ENCODE results near the gene FOSL1. TPM values are rescaled to one million over a fixed set of nuclear protein-coding genes. Genes with fewer than 3 reads are reported as not detected.

The FOSL1 gene
- total RNA-seq: 1 to 10 TPM in 2 of 5 donors, under 1 TPM in 3; 0.49 to 1.6 (median 0.65) TPM
- total RNA-seq (2013): 0.22 TPM
- 0 to 67.5 (median 6.7) reads per million in 29 experiments for total RNA-seq

GRCh38 chr11:65900125-65900898, at the start of gene FOSL1:
Gene FOSL1, minus strand, starts transcription at chr11:65900388. Its CDS starts 49 bp downstream, at chr11:65900339.
- no peaks in the 10 kb centered on the region for H3K36me3 ChIP-seq (ENCODE audit: control insufficient read depth in 2 of 2, extremely low read depth in 1 of 2, insufficient read depth in 1 of 2, low read length in 1 of 2)
- peak within 1 kb of the TSS; percentile 47 for H3K27ac ChIP-seq (ENCODE audit: low read length)
- peaks cover 0 to 34% of the 10 kb centered on the region in 2 experiments for H3K27me3 ChIP-seq (replicated peaks in 1 of 2; ENCODE audit: control insufficient read depth in 2 of 2, extremely low read depth in 1 of 2, insufficient read depth in 2 of 2, low read length in 1 of 2)
- peak; percentile 91 to 97 (median 94) for ATAC-seq (replicated peaks in 1 of 4)
- peak; percentile 64 to 96 (median 89) for DNase-seq
- Mint-ChIP-seq H3K27ac (peak within 1 kb of the TSS in 1 of 2 donors; percentile 76), H3K36me3 (no peaks in the 10 kb centered on the region), H3K27me3 (peaks cover 0 to 3% of the 10 kb centered on the region in 2 donors), H3K4me3 (peak within 1 kb of the TSS; percentile 61 to 74 (median 64)), H3K4me1 (peaks cover 5 to 19% (median 6%) of the 10 kb centered on the region in 3 donors), H3K9me3 (no peaks in the 10 kb centered on the region)
- POLR2A ChIA-PET: interaction anchor here (0.5 to 1.8 kb wide), 6 partner anchors 8 to 395 kb away, joined by 3 to 13 read pairs (median 5); partner anchors contain the start of gene CCDC85B (in 1 of the 2)
- H3K4me3 ChIP-seq (ENCODE audit: control insufficient read depth in 1 of 2, extremely low read depth in 1 of 2, low read length in 1 of 2): peak within 1 kb of the TSS; percentile 39 to 65
- H3K9me3 ChIP-seq: no peaks in the 10 kb centered on the region
- WGBS (ENCODE audit: insufficient coverage): under 1% methylated on average over 72 of the region's 80 CpGs
- CTCF ChIA-PET: interaction anchor here (0.6 to 2.6 kb wide), 4 partner anchors 9 to 480 kb away, joined by 4 to 22 read pairs (median 13); partner anchors contain the start of genes CCDC85B (in 1 of the 2) and FIBP (in 1 of the 2)
- H3K4me1 ChIP-seq (ENCODE audit: control insufficient read depth in 1 of 2, extremely low read depth in 1 of 2, insufficient read depth in 2 of 2, low read length in 2 of 2): peaks cover 7 to 33% of the 10 kb centered on the region in 2 experiments

- ATAC-seq (replicated peaks in 1 of 4) (no peak), DNase-seq (no peak)
- Mint-ChIP-seq H3K27ac (no peak overlapping the region), H3K36me3 (no peaks in the 10 kb centered on the region), H3K4me3 (no peak overlapping the region), H3K9me3 (no peaks in the 10 kb centered on the region), H3K27me3 (no peaks in the 10 kb centered on the region), H3K4me1 (no peaks in the 10 kb centered on the region)
- WGBS (ENCODE audit: insufficient coverage): 90% methylated on average over 7 of the region's 12 CpGs
- POLR2A ChIA-PET: no interaction called here
- no peaks in the 10 kb centered on the region for H3K9me3 ChIP-seq
- H3K4me1 ChIP-seq (ENCODE audit: control insufficient read depth in 1 of 2, extremely low read depth in 1 of 2, insufficient read depth in 2 of 2, low read length in 2 of 2): no peaks in the 10 kb centered on the region
- CTCF ChIA-PET: no interaction called here
- no peaks in the 10 kb centered on the region for H3K36me3 ChIP-seq (ENCODE audit: control insufficient read depth in 2 of 2, extremely low read depth in 1 of 2, insufficient read depth in 1 of 2, low read length in 1 of 2)
- H3K27me3 ChIP-seq (replicated peaks in 1 of 2; ENCODE audit: control insufficient read depth in 2 of 2, extremely low read depth in 1 of 2, insufficient read depth in 2 of 2, low read length in 1 of 2): peaks cover 0 to 3% of the 10 kb centered on the region in 2 experiments
- H3K27ac ChIP-seq (ENCODE audit: low read length): no peak overlapping the region
- no peak overlapping the region for H3K4me3 ChIP-seq (ENCODE audit: control insufficient read depth in 1 of 2, extremely low read depth in 1 of 2, low read length in 1 of 2)
Observed at GRCh38 chr11:65947603-65948125, 47.5 kb upstream of the FOSL1 start.

- H3K9me3 ChIP-seq: no peaks in the 10 kb centered on the region
- Mint-ChIP-seq H3K27ac (no peak overlapping the region), H3K9me3 (no peaks in the 10 kb centered on the region), H3K4me1 (no peaks in the 10 kb centered on the region), H3K36me3 (no peaks in the 10 kb centered on the region), H3K27me3 (no peaks in the 10 kb centered on the region), H3K4me3 (no peak overlapping the region)
- POLR2A ChIA-PET: no interaction called here
- ATAC-seq (replicated peaks in 1 of 4): no peak
- WGBS (ENCODE audit: insufficient coverage): 92% methylated on average over 12 of the region's 13 CpGs
- no peaks in the 10 kb centered on the region for H3K4me1 ChIP-seq (ENCODE audit: control insufficient read depth in 1 of 2, extremely low read depth in 1 of 2, insufficient read depth in 2 of 2, low read length in 2 of 2)
- DNase-seq: no peak
- H3K27ac ChIP-seq (ENCODE audit: low read length): no peak overlapping the region
- H3K27me3 ChIP-seq (replicated peaks in 1 of 2; ENCODE audit: control insufficient read depth in 2 of 2, extremely low read depth in 1 of 2, insufficient read depth in 2 of 2, low read length in 1 of 2): peaks cover 0 to 3% of the 10 kb centered on the region in 2 experiments
- no peak overlapping the region for H3K4me3 ChIP-seq (ENCODE audit: control insufficient read depth in 1 of 2, extremely low read depth in 1 of 2, low read length in 1 of 2)
- H3K36me3 ChIP-seq (ENCODE audit: control insufficient read depth in 2 of 2, extremely low read depth in 1 of 2, insufficient read depth in 1 of 2, low read length in 1 of 2): no peaks in the 10 kb centered on the region
- CTCF ChIA-PET: no interaction called here
Observed at GRCh38 chr11:65947133-65947532, 46.9 kb upstream of the FOSL1 start.

- ChIA-PET CTCF (no interaction called here), POLR2A (no interaction called here)
- no peaks in the 10 kb centered on the region for H3K36me3 ChIP-seq (ENCODE audit: control insufficient read depth in 2 of 2, extremely low read depth in 1 of 2, insufficient read depth in 1 of 2, low read length in 1 of 2)
- H3K4me3 Mint-ChIP-seq: no peak overlapping the region
- peaks cover 0 to 3% of the 10 kb centered on the region in 2 experiments for H3K27me3 ChIP-seq (replicated peaks in 1 of 2; ENCODE audit: control insufficient read depth in 2 of 2, extremely low read depth in 1 of 2, insufficient read depth in 2 of 2, low read length in 1 of 2)
- H3K9me3 ChIP-seq: no peaks in the 10 kb centered on the region
- H3K27ac Mint-ChIP-seq: no peak overlapping the region
- no peak overlapping the region for H3K27ac ChIP-seq (ENCODE audit: low read length)
- H3K4me1 Mint-ChIP-seq: peaks cover 0 to under 1% (median 0%) of the 10 kb centered on the region in 3 donors
- no peak for DNase-seq
- H3K36me3 Mint-ChIP-seq: no peaks in the 10 kb centered on the region
- 75% methylated on average over 3 of the region's 4 CpGs for WGBS (ENCODE audit: insufficient coverage)
- peak in 1 of 4 experiments; percentile 6 for ATAC-seq (replicated peaks in 1 of 4)
- H3K4me1 ChIP-seq (ENCODE audit: control insufficient read depth in 1 of 2, extremely low read depth in 1 of 2, insufficient read depth in 2 of 2, low read length in 2 of 2): no peaks in the 10 kb centered on the region
- no peak overlapping the region for H3K4me3 ChIP-seq (ENCODE audit: control insufficient read depth in 1 of 2, extremely low read depth in 1 of 2, low read length in 1 of 2)
- H3K9me3 Mint-ChIP-seq: no peaks in the 10 kb centered on the region
- H3K27me3 Mint-ChIP-seq: no peaks in the 10 kb centered on the region
Observed at GRCh38 chr11:65946655-65947054, 46.5 kb upstream of the FOSL1 start.

- DNase-seq (no peak), ATAC-seq (replicated peaks in 1 of 4) (no peak)
- H3K27me3 ChIP-seq (replicated peaks in 1 of 2; ENCODE audit: control insufficient read depth in 2 of 2, extremely low read depth in 1 of 2, insufficient read depth in 2 of 2, low read length in 1 of 2): peaks cover 0 to 3% of the 10 kb centered on the region in 2 experiments
- no peaks in the 10 kb centered on the region for H3K9me3 ChIP-seq
- ChIA-PET CTCF (no interaction called here), POLR2A (no interaction called here)
- Mint-ChIP-seq H3K4me3 (no peak overlapping the region), H3K9me3 (no peaks in the 10 kb centered on the region), H3K27ac (no peak overlapping the region), H3K27me3 (no peaks in the 10 kb centered on the region), H3K36me3 (no peaks in the 10 kb centered on the region), H3K4me1 (peaks cover 0 to 5% (median 0%) of the 10 kb centered on the region in 3 donors)
- H3K27ac ChIP-seq (ENCODE audit: low read length): no peak overlapping the region
- 97% methylated on average over 5 of the region's 11 CpGs for WGBS (ENCODE audit: insufficient coverage)
- no peaks in the 10 kb centered on the region for H3K4me1 ChIP-seq (ENCODE audit: control insufficient read depth in 1 of 2, extremely low read depth in 1 of 2, insufficient read depth in 2 of 2, low read length in 2 of 2)
- no peak overlapping the region for H3K4me3 ChIP-seq (ENCODE audit: control insufficient read depth in 1 of 2, extremely low read depth in 1 of 2, low read length in 1 of 2)
- H3K36me3 ChIP-seq (ENCODE audit: control insufficient read depth in 2 of 2, extremely low read depth in 1 of 2, insufficient read depth in 1 of 2, low read length in 1 of 2): no peaks in the 10 kb centered on the region
Observed at GRCh38 chr11:65945941-65946558, 45.9 kb upstream of the FOSL1 start.

GRCh38 chr11:65945430-65945911, 45.3 kb upstream of the FOSL1 start, which contains the start of gene TSGA10IP:
Gene TSGA10IP, plus strand, starts transcription at chr11:65945480. Its CDS starts 196 bp downstream, at chr11:65945676.
- Histone ChIP-seq H3K9me3 (no peaks in the 10 kb centered on the region), H3K27me3 (replicated peaks in 1 of 2; ENCODE audit: control insufficient read depth in 2 of 2, extremely low read depth in 1 of 2, insufficient read depth in 2 of 2, low read length in 1 of 2) (peaks cover 0 to 5% of the 10 kb centered on the region in 2 experiments), H3K4me1 (ENCODE audit: control insufficient read depth in 1 of 2, extremely low read depth in 1 of 2, insufficient read depth in 2 of 2, low read length in 2 of 2) (no peaks in the 10 kb centered on the region), H3K27ac (ENCODE audit: low read length) (no peak within 1 kb of the TSS), H3K4me3 (ENCODE audit: control insufficient read depth in 1 of 2, extremely low read depth in 1 of 2, low read length in 1 of 2) (no peak within 1 kb of the TSS), H3K36me3 (ENCODE audit: control insufficient read depth in 2 of 2, extremely low read depth in 1 of 2, insufficient read depth in 1 of 2, low read length in 1 of 2) (no peaks in the 10 kb centered on the region)
- 90% methylated on average over 10 of the region's 13 CpGs for WGBS (ENCODE audit: insufficient coverage)
- ChIA-PET CTCF (no interaction called here), POLR2A (no interaction called here)
- H3K27ac Mint-ChIP-seq: no peak within 1 kb of the TSS
- no peaks in the 10 kb centered on the region for H3K9me3 Mint-ChIP-seq
- no peak for DNase-seq
- no peak for ATAC-seq (replicated peaks in 1 of 4)
- peaks cover 0 to 5% (median 0%) of the 10 kb centered on the region in 3 donors for H3K4me1 Mint-ChIP-seq
- H3K36me3 Mint-ChIP-seq: no peaks in the 10 kb centered on the region
- no peaks in the 10 kb centered on the region for H3K27me3 Mint-ChIP-seq
- H3K4me3 Mint-ChIP-seq: no peak within 1 kb of the TSS
